ENCODE data around the gene NME8.
A peak's percentile ranks its signal among the peaks of the same experiment; 100 is the strongest.

Gene NME8

DNA sequence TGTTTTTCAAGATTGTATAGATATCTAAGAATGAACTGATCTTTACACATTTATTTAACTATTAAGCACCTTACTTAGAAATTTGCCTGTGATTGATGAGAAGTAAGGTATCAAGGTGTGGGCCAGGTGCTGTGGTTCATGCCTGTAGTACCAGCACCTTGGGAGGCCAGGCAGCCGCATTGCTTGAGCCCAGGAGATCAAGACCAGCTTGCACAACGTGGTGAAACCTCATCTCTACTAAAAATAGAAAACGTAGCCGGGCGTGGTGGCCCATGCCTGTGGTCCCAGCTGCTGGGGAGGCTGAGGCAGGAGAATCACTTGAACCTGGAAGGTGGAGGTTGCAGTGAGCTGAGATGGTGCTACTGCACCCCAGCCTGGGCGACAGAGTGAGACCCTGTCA is 33.7 kb downstream of the NME8 start:
- no peaks in the 10 kb centered on the region for H3K27me3 ChIP-seq (ENCODE audit: insufficient read depth, low read depth, severe bottlenecking)
- H3K36me3 ChIP-seq: no peaks in the 10 kb centered on the region
- TF ChIP-seq, protein P1, sequence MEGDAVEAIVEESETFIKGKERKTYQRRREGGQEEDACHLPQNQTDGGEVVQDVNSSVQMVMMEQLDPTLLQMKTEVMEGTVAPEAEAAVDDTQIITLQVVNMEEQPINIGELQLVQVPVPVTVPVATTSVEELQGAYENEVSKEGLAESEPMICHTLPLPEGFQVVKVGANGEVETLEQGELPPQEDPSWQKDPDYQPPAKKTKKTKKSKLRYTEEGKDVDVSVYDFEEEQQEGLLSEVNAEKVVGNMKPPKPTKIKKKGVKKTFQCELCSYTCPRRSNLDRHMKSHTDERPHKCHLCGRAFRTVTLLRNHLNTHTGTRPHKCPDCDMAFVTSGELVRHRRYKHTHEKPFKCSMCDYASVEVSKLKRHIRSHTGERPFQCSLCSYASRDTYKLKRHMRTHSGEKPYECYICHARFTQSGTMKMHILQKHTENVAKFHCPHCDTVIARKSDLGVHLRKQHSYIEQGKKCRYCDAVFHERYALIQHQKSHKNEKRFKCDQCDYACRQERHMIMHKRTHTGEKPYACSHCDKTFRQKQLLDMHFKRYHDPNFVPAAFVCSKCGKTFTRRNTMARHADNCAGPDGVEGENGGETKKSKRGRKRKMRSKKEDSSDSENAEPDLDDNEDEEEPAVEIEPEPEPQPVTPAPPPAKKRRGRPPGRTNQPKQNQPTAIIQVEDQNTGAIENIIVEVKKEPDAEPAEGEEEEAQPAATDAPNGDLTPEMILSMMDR (IDR thresholded peaks at IDR 0.05; ENCODE audit: low read depth, low read length): no peak
- no peaks in the 10 kb centered on the region for H3K9me3 ChIP-seq (ENCODE audit: severe bottlenecking)
- H3K4me3 ChIP-seq (ENCODE audit: low read depth, low read length): no peak overlapping the region
- no peak overlapping the region for H3K27ac ChIP-seq
- DNase-seq: no peak

DNA sequence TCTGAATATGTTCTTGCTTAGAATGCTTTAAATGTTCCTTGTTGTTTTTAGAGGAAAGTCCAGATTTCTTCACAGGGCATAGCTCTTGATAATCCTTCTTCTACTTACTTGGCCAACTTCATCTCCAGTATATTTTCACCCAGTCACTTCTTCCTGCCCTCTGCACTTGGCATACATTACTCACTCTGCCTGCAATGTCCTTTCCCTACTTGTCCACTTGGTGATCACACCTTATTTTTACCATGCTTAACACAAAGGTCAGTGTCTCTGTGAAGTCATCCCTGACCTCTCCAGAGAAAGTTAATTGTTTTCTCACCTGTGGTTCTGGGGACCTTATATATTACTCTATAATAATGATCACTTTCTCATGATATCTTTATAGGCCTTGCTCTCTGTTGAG is 45.0 kb downstream of the NME8 start:
- TF ChIP-seq, protein P1 (IDR thresholded peaks at IDR 0.05; ENCODE audit: low read depth, low read length): no peak
- no peaks in the 10 kb centered on the region for H3K27me3 ChIP-seq (ENCODE audit: insufficient read depth, low read depth, severe bottlenecking)
- H3K27ac ChIP-seq: no peak overlapping the region
- no peak for DNase-seq
- no peaks in the 10 kb centered on the region for H3K36me3 ChIP-seq
- no peak overlapping the region for H3K4me3 ChIP-seq (ENCODE audit: low read depth, low read length)
- no peaks in the 10 kb centered on the region for H3K9me3 ChIP-seq (ENCODE audit: severe bottlenecking)

DNA sequence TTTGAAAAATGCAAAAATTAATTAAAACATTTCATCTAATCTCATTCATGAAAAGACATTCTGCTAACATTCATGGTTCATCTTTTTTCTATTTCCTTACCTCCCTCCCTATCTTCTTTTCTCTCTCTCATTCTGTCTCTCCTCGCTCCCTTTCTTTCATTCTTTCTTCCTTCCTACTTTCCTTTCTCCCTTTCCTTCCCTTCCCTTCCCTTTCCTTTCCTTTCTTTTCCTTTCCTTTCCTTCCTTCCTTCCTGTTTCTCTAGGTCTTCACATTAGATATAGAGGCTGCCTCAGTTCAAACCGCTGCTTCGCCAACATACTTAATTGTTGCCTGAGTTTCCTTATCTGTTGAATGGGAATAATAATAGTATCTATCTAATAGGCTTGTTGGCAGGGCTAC is 46.3 kb downstream of the NME8 start:
- Histone ChIP-seq H3K9me3 (ENCODE audit: severe bottlenecking) (no peaks in the 10 kb centered on the region), H3K4me3 (ENCODE audit: low read depth, low read length) (no peak overlapping the region), H3K27me3 (ENCODE audit: insufficient read depth, low read depth, severe bottlenecking) (no peaks in the 10 kb centered on the region), H3K27ac (no peak overlapping the region), H3K36me3 (no peaks in the 10 kb centered on the region)
- no peak for DNase-seq
- TF ChIP-seq, protein P1 (IDR thresholded peaks at IDR 0.05; ENCODE audit: low read depth, low read length): no peak

DNA sequence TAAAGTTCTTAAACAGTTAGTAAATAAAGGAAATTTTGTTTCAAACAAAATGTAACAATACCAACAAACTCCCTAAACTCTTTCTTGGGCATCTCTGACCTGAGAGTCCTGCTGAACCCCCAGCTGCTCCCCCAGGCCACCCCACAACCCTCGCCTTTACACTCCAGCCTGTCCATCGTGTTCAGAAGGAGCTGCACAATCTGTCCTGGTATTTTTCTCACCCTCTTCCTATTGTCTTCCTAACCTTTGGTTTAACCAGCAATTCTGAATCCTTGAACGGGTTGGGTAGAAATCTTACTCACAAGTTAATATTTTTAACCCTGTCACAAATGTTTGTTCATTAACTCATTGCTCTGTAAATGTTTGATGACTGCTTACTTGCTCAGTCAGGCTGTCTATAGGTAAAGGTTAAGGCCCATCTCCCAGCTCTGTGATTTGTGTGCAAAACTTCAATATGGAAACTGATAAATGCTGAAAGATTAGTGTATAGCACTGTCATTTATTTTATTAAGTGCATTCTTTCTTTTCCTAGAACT is 51.4 kb downstream of the NME8 start:
- TF ChIP-seq, protein P1 (IDR thresholded peaks at IDR 0.05; ENCODE audit: low read depth, low read length): no peak
- no peak for DNase-seq

DNA sequence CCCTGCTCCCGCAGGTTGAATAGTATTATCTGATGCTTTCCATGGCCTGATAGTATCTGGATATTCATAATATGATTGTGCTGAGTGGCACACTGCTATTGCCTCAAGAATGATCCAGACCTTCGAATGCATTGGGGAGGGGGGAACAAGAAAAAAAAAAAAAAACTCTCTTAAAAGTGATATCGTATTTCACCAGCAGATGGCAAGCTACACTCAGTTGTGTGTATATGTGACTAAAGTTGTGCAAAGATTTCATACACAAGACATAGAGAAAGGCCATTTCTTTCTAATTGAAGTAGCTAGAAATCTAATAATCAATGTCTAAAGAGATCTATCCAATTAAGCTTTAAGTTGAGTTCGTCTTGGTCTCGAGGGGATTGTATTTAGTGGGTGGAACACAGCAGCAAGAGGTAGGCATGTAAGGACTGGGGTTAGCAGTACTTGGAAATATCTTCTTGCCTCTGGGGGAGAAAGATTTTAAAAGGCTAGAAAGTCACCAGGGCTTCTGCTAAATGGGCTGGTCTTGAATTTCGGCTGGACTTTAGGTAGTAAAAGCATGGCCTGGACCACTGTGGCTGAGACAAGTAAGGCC is 52.9 kb downstream of the NME8 start:
- no peaks in the 10 kb centered on the region for H3K36me3 ChIP-seq
- DNase-seq: no peak
- no peaks in the 10 kb centered on the region for H3K27me3 ChIP-seq (ENCODE audit: insufficient read depth, low read depth, severe bottlenecking)
- H3K4me3 ChIP-seq (ENCODE audit: low read depth, low read length): no peak overlapping the region
- no peaks in the 10 kb centered on the region for H3K9me3 ChIP-seq (ENCODE audit: severe bottlenecking)
- H3K27ac ChIP-seq: no peak overlapping the region
- TF ChIP-seq, protein P1 (IDR thresholded peaks at IDR 0.05; ENCODE audit: low read depth, low read length): peak; percentile 34; the same call in 1 of the 2 replicates

More for the DNA sequence above, 51.4 kb downstream of the NME8 start:
- H3K36me3 ChIP-seq: no peaks in the 10 kb centered on the region
- no peak overlapping the region for H3K27ac ChIP-seq
- H3K9me3 ChIP-seq (ENCODE audit: severe bottlenecking): no peaks in the 10 kb centered on the region
- no peak overlapping the region for H3K4me3 ChIP-seq (ENCODE audit: low read depth, low read length)
- no peaks in the 10 kb centered on the region for H3K27me3 ChIP-seq (ENCODE audit: insufficient read depth, low read depth, severe bottlenecking)
